GM18868 (cell line): ENCODE measurements around the gene RPL15.
A peak's percentile ranks its signal among the peaks of the same experiment; 100 is the strongest.

Experiments used
- ATAC-seq: cut with Tn5 transposase; IDR thresholded peaks from one replicate; pipeline ENCODE4 v1.9.1; 2021; ENCODE audit warnings: mild to moderate bottlenecking, moderate library complexity; ENCODE audit not compliant: unreplicated experiment

RPL15 gene

GRCh38 chr3:23926736-23927135 lies 9.8 kb downstream of the RPL15 start:
- no peak for ATAC-seq

- peak; percentile 50 for ATAC-seq
Observed at GRCh38 chr3:23928524-23928923, 11.6 kb downstream of the RPL15 start.

- ATAC-seq: no peak
Observed at GRCh38 chr3:23931597-23931996, 14.7 kb downstream of the RPL15 start.

GRCh38 chr3:23932571-23932970 lies 15.6 kb downstream of the RPL15 start:
- ATAC-seq: no peak

- ATAC-seq: no peak
Observed at GRCh38 chr3:23934253-23934652, 17.3 kb downstream of the RPL15 start.

- no peak for ATAC-seq
Observed at GRCh38 chr3:23937296-23937695, 20.4 kb downstream of the RPL15 start.

- ATAC-seq: no peak
Observed at GRCh38 chr3:23938688-23939087, 21.8 kb downstream of the RPL15 start.

GRCh38 chr3:23940775-23941174 lies 23.8 kb downstream of the RPL15 start:
- ATAC-seq: no peak

GRCh38 chr3:23941440-23941839 lies 24.5 kb downstream of the RPL15 start:
- no peak for ATAC-seq

- ATAC-seq: no peak
Observed at GRCh38 chr3:23942546-23942945, 25.6 kb downstream of the RPL15 start.

GRCh38 chr3:23944007-23944783 lies 27.3 kb downstream of the RPL15 start:
- ATAC-seq: no peak

- ATAC-seq: peak; percentile 58
Observed at GRCh38 chr3:23944861-23945662, 28.1 kb downstream of the RPL15 start, which contains the start of gene NR1D2. TSS of gene NR1D2 (plus strand) at chr3:23945286. CDS start at chr3:23945579, 293 bp downstream.

- ATAC-seq: no peak
Observed at GRCh38 chr3:23945663-23945912, 28.7 kb downstream of the RPL15 start.

- ATAC-seq: peak; percentile 73
Observed at GRCh38 chr3:23945913-23946687, 29.2 kb downstream of the RPL15 start.

GRCh38 chr3:23948761-23949160 lies 31.8 kb downstream of the RPL15 start:
- ATAC-seq: no peak

GRCh38 chr3:23949784-23950183 lies 32.9 kb downstream of the RPL15 start:
- ATAC-seq: peak; percentile 23

GRCh38 chr3:23950293-23950692 lies 33.4 kb downstream of the RPL15 start:
- ATAC-seq: no peak

GRCh38 chr3:23952646-23953045 lies 35.7 kb downstream of the RPL15 start:
- ATAC-seq: peak; percentile 50

GRCh38 chr3:23953523-23953922 lies 36.6 kb downstream of the RPL15 start:
- no peak for ATAC-seq

GRCh38 chr3:23954144-23954543 lies 37.2 kb downstream of the RPL15 start:
- ATAC-seq: no peak

- ATAC-seq: no peak
Observed at GRCh38 chr3:23956701-23957100, 39.8 kb downstream of the RPL15 start.
